ENCODE results near the gene WDR86. TPM values are rescaled to one million over a fixed set of nuclear protein-coding genes. Genes with fewer than 3 reads are reported as not detected.

WDR86 gene
- polyA plus RNA-seq, 4 donors: 1.1 to 4.3 (median 1.8) TPM; not detected in 1

DNA sequence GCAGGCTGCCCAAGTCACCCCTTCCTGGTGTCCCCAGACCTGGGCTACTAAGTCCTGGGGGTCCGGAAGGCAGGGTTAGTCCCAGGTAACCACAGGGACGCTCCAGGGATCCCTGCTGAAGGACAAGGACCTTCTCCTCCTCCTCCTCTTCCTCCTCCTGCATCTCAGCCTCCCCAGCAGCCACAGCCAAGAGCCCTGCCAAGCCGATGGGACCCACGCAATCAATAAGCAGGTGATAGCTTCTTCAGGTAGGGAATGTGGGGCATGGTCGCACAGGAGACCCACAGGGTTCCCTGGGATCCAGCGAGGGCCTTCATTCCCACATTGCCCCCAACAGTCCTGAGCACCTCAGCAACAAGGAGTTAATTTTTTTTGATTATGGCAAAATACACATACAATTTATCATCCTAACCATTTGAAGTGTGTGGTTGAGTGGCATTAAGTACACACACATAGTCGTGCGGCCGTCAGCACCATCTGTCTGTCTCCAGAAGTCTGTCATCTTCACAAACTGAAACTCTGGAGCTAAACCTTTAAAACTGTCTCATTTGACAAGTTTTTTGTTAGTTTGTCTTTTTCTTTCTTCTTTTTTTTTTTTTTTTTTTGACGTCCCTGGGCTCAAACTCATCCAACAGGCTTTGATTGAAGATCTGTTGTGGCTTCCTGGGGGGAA, 18.0 kb upstream of the WDR86 start:
- peak overlapping the region in 1 of 3 donors; percentile 64 for H3K27ac ChIP-seq (ENCODE audit: low read depth in 1 of 3, low read length in 2 of 3)
- 68 to 77% (median 70%) methylated on average over 10 of the region's 10 CpGs for WGBS, 3 donors
- FAIRE-seq (no peak), DNase-seq (no peak)
- H3K36me3 ChIP-seq (ENCODE audit: control insufficient read depth in 3 of 3, insufficient read depth in 2 of 3, low read depth in 1 of 3, low read length in 3 of 3): no peaks in the 10 kb centered on the region
- H3K9me3 ChIP-seq (ENCODE audit: control insufficient read depth in 2 of 2, insufficient read depth in 1 of 2, low read depth in 1 of 2, low read length in 1 of 2): no peaks in the 10 kb centered on the region
- no peak overlapping the region for H3K4me3 ChIP-seq (ENCODE audit: low read depth in 1 of 3, low read length in 3 of 3)
- peaks cover 0 to 13% (median 0%) of the 10 kb centered on the region in 3 donors for H3K27me3 ChIP-seq (ENCODE audit: control insufficient read depth in 3 of 3, insufficient read depth in 3 of 3, low read length in 3 of 3)
- H3K4me1 ChIP-seq (ENCODE audit: control insufficient read depth in 3 of 3, insufficient read depth in 2 of 3, low read depth in 1 of 3, low read length in 2 of 3): peaks cover 0 to 5% (median 0%) of the 10 kb centered on the region in 3 donors

DNA sequence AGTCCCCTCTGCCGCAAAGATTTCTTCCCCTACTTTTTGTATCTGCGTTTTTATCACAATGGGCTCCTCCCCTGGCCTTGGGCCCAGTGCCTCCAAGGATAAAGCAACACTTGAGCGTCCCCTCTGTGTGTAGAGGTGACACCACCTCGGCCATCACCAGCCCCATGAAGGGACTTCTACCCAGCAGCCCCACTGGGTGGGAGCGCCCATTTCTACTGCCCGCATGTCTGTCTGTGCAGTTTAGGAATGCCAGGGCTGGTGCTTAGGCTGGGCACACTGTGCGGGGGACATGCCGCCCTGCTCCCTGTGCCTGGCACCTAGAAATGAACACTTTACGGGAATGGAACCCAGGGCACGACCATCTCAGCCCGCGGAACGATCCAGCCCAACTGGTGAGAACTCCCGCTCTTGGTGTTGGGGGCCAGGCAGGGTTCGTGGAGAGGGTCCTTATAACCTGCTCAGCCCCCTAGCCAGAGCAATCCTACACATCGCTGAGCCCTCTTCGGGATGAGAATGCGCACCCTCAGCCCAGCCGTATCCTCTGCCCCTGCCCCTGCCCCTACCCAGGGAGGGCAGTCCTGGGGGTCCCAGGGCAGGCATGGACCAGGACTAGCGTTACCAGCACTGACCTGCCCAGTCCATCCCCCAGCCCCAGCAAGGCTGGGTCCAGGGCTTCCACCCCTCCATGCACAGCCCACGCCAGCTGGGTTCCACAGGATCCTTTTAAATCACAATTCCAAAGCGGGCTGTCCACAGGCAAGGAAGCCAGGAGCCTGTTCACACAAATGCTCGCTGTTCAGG, 17.3 kb upstream of the WDR86 start:
- Histone ChIP-seq H3K27me3 (ENCODE audit: control insufficient read depth in 3 of 3, insufficient read depth in 3 of 3, low read length in 3 of 3) (peaks cover 0 to 14% (median 0%) of the 10 kb centered on the region in 3 donors), H3K36me3 (ENCODE audit: control insufficient read depth in 3 of 3, insufficient read depth in 2 of 3, low read depth in 1 of 3, low read length in 3 of 3) (no peaks in the 10 kb centered on the region), H3K4me1 (ENCODE audit: control insufficient read depth in 3 of 3, insufficient read depth in 2 of 3, low read depth in 1 of 3, low read length in 2 of 3) (peaks cover 0 to 5% (median 0%) of the 10 kb centered on the region in 3 donors), H3K9me3 (ENCODE audit: control insufficient read depth in 2 of 2, insufficient read depth in 1 of 2, low read depth in 1 of 2, low read length in 1 of 2) (peaks cover 0 to 6% of the 10 kb centered on the region in 2 donors), H3K4me3 (ENCODE audit: low read depth in 1 of 3, low read length in 3 of 3) (no peak overlapping the region), H3K27ac (ENCODE audit: low read depth in 1 of 3, low read length in 2 of 3) (peak overlapping the region in 1 of 3 donors; percentile 43)
- no peak for FAIRE-seq
- 77 to 86% (median 79%) methylated on average over 23 of the region's 23 CpGs for WGBS, 3 donors
- no peak for DNase-seq

DNA sequence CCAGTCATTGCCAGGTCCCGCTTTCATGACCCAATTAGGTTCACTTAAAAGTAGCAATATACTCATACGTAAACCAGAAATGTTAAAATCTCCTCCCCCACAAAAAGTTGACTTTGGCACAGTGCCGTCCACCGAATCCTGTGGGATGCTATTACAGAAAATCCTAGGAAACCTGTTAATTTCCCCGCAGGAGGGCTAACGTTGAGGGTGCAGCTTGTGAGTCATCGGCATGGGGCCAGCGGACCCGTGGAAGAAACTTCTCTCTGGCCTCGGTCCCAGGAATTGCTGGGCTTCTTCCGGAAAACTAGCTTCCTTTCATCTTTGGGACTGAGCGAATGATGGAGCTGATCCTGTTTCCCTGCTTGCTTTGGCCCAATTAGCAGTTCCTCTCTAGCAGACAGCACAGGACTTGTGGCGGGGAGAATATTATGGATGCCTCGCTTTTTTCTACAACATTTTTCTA, 16.6 kb upstream of the WDR86 start:
- H3K36me3 ChIP-seq (ENCODE audit: control insufficient read depth in 3 of 3, insufficient read depth in 2 of 3, low read depth in 1 of 3, low read length in 3 of 3): no peaks in the 10 kb centered on the region
- 49 to 56% (median 50%) methylated on average over 14 of the region's 14 CpGs for WGBS, 3 donors
- peak overlapping the region in 1 of 3 donors; percentile 90 for H3K27ac ChIP-seq (ENCODE audit: low read depth in 1 of 3, low read length in 2 of 3)
- peaks cover 0 to 13% of the 10 kb centered on the region in 2 donors for H3K9me3 ChIP-seq (ENCODE audit: control insufficient read depth in 2 of 2, insufficient read depth in 1 of 2, low read depth in 1 of 2, low read length in 1 of 2)
- no peak overlapping the region for H3K4me3 ChIP-seq (ENCODE audit: low read depth in 1 of 3, low read length in 3 of 3)
- peaks cover 0 to 15% (median 0%) of the 10 kb centered on the region in 3 donors for H3K27me3 ChIP-seq (ENCODE audit: control insufficient read depth in 3 of 3, insufficient read depth in 3 of 3, low read length in 3 of 3)
- no peak for DNase-seq
- H3K4me1 ChIP-seq (ENCODE audit: control insufficient read depth in 3 of 3, insufficient read depth in 2 of 3, low read depth in 1 of 3, low read length in 2 of 3): peaks cover 0 to 5% (median 0%) of the 10 kb centered on the region in 3 donors
- FAIRE-seq: no peak

DNA sequence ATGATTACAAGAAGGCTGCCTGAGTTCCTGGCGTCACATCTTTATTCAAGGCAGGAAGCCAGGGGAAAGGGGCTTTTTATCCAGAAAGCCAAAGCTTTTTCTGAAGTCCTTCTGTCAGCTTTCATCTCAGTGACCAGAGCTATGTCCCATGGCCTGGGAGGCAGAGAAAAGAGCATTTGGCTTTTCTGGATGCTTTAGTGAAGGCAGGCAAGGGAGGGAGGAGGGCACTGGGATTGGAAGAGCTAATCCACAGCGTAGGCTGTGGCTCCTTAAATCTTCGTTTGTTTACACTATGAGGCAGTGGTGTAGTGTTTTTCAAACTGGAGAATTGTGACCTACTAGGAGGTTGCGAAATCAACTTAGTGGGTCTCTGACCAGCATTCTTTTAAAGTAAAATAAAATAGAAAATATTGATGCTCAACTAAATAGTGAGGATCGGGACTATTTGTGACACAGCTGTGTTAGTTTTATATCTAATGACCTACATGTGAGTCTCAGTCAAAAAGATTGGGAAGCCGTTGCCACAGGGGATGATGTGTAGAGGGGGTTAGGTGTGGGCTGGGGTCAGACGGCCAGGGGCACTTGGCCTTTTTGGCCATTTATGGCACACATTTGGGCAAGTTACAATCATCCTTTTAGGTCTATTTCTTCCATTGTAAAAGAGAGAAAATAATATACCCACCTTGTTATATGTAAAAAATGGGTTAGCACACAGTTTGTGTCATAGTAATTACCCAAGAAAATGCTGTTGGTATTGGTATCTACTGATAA, 16.0 kb upstream of the WDR86 start:
- peak overlapping the region in 1 of 3 donors; percentile 90 for H3K27ac ChIP-seq (ENCODE audit: low read depth in 1 of 3, low read length in 2 of 3)
- H3K9me3 ChIP-seq (ENCODE audit: control insufficient read depth in 2 of 2, insufficient read depth in 1 of 2, low read depth in 1 of 2, low read length in 1 of 2): peaks cover 0 to 17% of the 10 kb centered on the region in 2 donors
- WGBS, 3 donors: 58 to 62% (median 59%) methylated on average over 7 of the region's 7 CpGs
- no peak overlapping the region for H3K4me3 ChIP-seq (ENCODE audit: low read depth in 1 of 3, low read length in 3 of 3)
- FAIRE-seq (no peak), DNase-seq (no peak)
- H3K36me3 ChIP-seq (ENCODE audit: control insufficient read depth in 3 of 3, insufficient read depth in 2 of 3, low read depth in 1 of 3, low read length in 3 of 3): no peaks in the 10 kb centered on the region
- peaks cover 0 to 13% (median 0%) of the 10 kb centered on the region in 3 donors for H3K27me3 ChIP-seq (ENCODE audit: control insufficient read depth in 3 of 3, insufficient read depth in 3 of 3, low read length in 3 of 3)
- H3K4me1 ChIP-seq (ENCODE audit: control insufficient read depth in 3 of 3, insufficient read depth in 2 of 3, low read depth in 1 of 3, low read length in 2 of 3): peaks cover 0 to 5% (median 0%) of the 10 kb centered on the region in 3 donors

DNA sequence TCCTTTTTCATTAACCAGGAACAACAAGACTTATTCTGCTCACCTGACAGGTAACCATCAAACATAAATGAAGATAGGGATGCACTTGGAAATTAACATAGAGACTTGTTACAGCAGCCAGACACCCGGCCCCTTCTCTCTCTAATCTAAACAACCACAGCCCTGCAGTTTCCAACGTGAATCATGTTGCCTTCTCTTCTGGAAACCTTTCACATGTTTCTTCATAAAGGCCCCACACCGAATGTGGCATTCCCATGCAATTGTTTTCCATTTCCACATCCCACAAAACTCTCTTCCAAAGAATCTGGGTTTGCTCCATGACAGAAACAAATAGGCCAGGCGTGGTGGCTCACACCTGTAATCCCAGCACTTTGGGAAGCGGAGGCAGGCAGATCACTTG, 15.0 kb upstream of the WDR86 start:
- peaks cover 0 to 5% (median 0%) of the 10 kb centered on the region in 3 donors for H3K4me1 ChIP-seq (ENCODE audit: control insufficient read depth in 3 of 3, insufficient read depth in 2 of 3, low read depth in 1 of 3, low read length in 2 of 3)
- peaks cover 0 to 27% of the 10 kb centered on the region in 2 donors for H3K9me3 ChIP-seq (ENCODE audit: control insufficient read depth in 2 of 2, insufficient read depth in 1 of 2, low read depth in 1 of 2, low read length in 1 of 2)
- H3K27ac ChIP-seq (ENCODE audit: low read depth in 1 of 3, low read length in 2 of 3): no peak overlapping the region
- no peak for FAIRE-seq
- H3K27me3 ChIP-seq (ENCODE audit: control insufficient read depth in 3 of 3, insufficient read depth in 3 of 3, low read length in 3 of 3): peaks cover 0 to 11% (median 2%) of the 10 kb centered on the region in 3 donors
- H3K36me3 ChIP-seq (ENCODE audit: control insufficient read depth in 3 of 3, insufficient read depth in 2 of 3, low read depth in 1 of 3, low read length in 3 of 3): no peaks in the 10 kb centered on the region
- no peak overlapping the region for H3K4me3 ChIP-seq (ENCODE audit: low read depth in 1 of 3, low read length in 3 of 3)
- WGBS, 3 donors: 69 to 73% (median 71%) methylated on average over 5 of the region's 5 CpGs
- DNase-seq: no peak

DNA sequence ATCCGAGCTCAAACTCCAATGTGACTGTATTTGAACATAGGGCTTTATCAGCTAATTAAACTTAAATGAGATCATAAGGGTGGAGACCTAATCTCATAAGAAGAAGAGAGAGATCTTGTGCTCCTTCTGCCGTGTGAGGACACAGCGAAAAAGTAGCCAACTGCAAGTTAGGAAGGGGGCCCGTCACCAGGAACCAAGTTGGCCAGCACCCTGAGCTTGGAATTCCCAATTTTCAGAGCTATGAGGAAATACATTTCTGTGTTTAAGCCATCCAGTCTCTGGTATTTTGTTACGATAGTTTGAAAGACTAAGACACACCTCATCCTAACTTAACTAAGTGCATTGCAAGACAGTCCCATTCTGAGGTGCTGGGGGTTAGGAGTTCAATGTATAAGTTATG, 14.1 kb upstream of the WDR86 start:
- FAIRE-seq: no peak
- Histone ChIP-seq H3K9me3 (ENCODE audit: control insufficient read depth in 2 of 2, insufficient read depth in 1 of 2, low read depth in 1 of 2, low read length in 1 of 2) (peaks cover 0 to 27% of the 10 kb centered on the region in 2 donors), H3K27me3 (ENCODE audit: control insufficient read depth in 3 of 3, insufficient read depth in 3 of 3, low read length in 3 of 3) (peaks cover 0 to 11% (median 2%) of the 10 kb centered on the region in 3 donors), H3K27ac (ENCODE audit: low read depth in 1 of 3, low read length in 2 of 3) (no peak overlapping the region), H3K4me3 (ENCODE audit: low read depth in 1 of 3, low read length in 3 of 3) (no peak overlapping the region), H3K36me3 (ENCODE audit: control insufficient read depth in 3 of 3, insufficient read depth in 2 of 3, low read depth in 1 of 3, low read length in 3 of 3) (no peaks in the 10 kb centered on the region), H3K4me1 (ENCODE audit: control insufficient read depth in 3 of 3, insufficient read depth in 2 of 3, low read depth in 1 of 3, low read length in 2 of 3) (peaks cover 0 to 2% (median 0%) of the 10 kb centered on the region in 3 donors)
- WGBS, 3 donors: 61 to 79% (median 68%) methylated on average over 5 of the region's 5 CpGs
- DNase-seq: no peak

DNA sequence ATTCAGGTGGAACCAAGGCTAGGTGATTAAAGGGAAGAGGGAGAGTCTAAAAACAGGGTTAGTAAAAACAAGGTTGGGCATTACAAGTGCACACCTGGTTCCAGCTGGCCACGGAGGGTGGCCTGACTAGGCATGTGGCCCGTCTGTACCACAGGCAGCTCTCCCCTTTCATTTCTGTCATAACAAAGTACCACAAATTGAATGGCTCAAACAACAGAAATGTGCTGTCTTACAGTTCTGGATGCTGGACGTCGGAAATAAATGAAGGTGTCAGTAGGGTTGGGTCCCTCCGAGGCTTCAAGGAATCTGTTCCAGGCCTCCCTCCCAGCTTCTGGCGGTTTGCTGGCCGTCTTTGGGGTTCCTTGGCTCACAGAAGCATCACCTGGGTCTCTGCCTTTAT, 13.4 kb upstream of the WDR86 start:
- 79 to 88% (median 81%) methylated on average over 7 of the region's 7 CpGs for WGBS, 3 donors
- H3K4me1 ChIP-seq (ENCODE audit: control insufficient read depth in 3 of 3, insufficient read depth in 2 of 3, low read depth in 1 of 3, low read length in 2 of 3): no peaks in the 10 kb centered on the region
- DNase-seq (no peak), FAIRE-seq (no peak)
- no peak overlapping the region for H3K27ac ChIP-seq (ENCODE audit: low read depth in 1 of 3, low read length in 2 of 3)
- peaks cover 0 to 11% (median 2%) of the 10 kb centered on the region in 3 donors for H3K27me3 ChIP-seq (ENCODE audit: control insufficient read depth in 3 of 3, insufficient read depth in 3 of 3, low read length in 3 of 3)
- peaks cover 0 to 27% of the 10 kb centered on the region in 2 donors for H3K9me3 ChIP-seq (ENCODE audit: control insufficient read depth in 2 of 2, insufficient read depth in 1 of 2, low read depth in 1 of 2, low read length in 1 of 2)
- no peak overlapping the region for H3K4me3 ChIP-seq (ENCODE audit: low read depth in 1 of 3, low read length in 3 of 3)
- no peaks in the 10 kb centered on the region for H3K36me3 ChIP-seq (ENCODE audit: control insufficient read depth in 3 of 3, insufficient read depth in 2 of 3, low read depth in 1 of 3, low read length in 3 of 3)

DNA sequence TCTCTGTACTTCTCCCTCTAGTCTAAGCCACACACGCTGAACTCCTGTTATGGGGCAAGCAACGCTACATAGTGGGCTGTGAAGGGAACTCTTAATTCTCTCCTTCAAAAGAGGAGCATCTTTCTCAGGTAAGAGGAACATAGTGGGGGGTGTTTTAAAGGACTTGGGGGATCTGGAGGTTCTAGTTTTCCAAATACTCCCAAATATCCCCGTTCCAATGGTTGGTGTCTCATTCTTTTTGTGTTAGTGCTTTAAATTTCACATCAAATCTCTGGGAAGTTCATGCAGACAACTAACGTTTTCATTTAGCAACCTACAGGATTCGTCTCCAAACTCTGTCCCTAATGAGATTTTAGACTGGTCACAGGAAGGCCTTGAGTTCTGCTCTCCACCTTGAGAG, 12.4 kb upstream of the WDR86 start:
- H3K4me1 ChIP-seq (ENCODE audit: control insufficient read depth in 3 of 3, insufficient read depth in 2 of 3, low read depth in 1 of 3, low read length in 2 of 3): no peaks in the 10 kb centered on the region
- WGBS, 3 donors: 78 to 87% (median 80%) methylated on average over 5 of the region's 5 CpGs
- FAIRE-seq: no peak

More for the DNA sequence above, 12.4 kb upstream of the WDR86 start:
- Histone ChIP-seq H3K9me3 (ENCODE audit: control insufficient read depth in 2 of 2, insufficient read depth in 1 of 2, low read depth in 1 of 2, low read length in 1 of 2) (peaks cover 0 to 27% of the 10 kb centered on the region in 2 donors), H3K36me3 (ENCODE audit: control insufficient read depth in 3 of 3, insufficient read depth in 2 of 3, low read depth in 1 of 3, low read length in 3 of 3) (no peaks in the 10 kb centered on the region), H3K27me3 (ENCODE audit: control insufficient read depth in 3 of 3, insufficient read depth in 3 of 3, low read length in 3 of 3) (peaks cover 0 to 8% (median 2%) of the 10 kb centered on the region in 3 donors), H3K4me3 (ENCODE audit: low read depth in 1 of 3, low read length in 3 of 3) (no peak overlapping the region), H3K27ac (ENCODE audit: low read depth in 1 of 3, low read length in 2 of 3) (no peak overlapping the region)
- no peak for DNase-seq

Data from small intestine (tissue), 7 donors.